DOHH2 (cell line): ENCODE measurements around the gene FA2H.

ENCODE experiments used
- CTCF ChIP-seq: fragments of 200-600 bp; sonication (generic); IDR thresholded peaks from one replicate; pipeline ENCODE4 v1.5.1; 2014; ENCODE audit warnings: antibody characterized with exemption, mild to moderate bottlenecking, low read depth, low read length; ENCODE audit not compliant: poor library complexity, severe bottlenecking
- EZH2phosphoT487 ChIP-seq: fragments of 200-600 bp; sonication (generic); IDR thresholded peaks from 2 replicates; pipeline ENCODE4 v1.6.1; 2017; ENCODE audit warnings: borderline replicate concordance, mild to moderate bottlenecking, antibody characterized with exemption, low read length, moderate library complexity, mixed read lengths

- TF ChIP-seq CTCF = no peak
- no peak for TF ChIP-seq EZH2phosphoT487
Measured at GRCh38 chr16:74795104-74795503, 20.5 kb upstream of the FA2H start.
